HCT116 (cell line): ENCODE results near the gene VPS33A. TPM values are rescaled to one million over a fixed set of nuclear protein-coding genes. Genes with fewer than 3 reads are reported as not detected.

Experiments used
- ATAC-seq: fragments of 200-7000 bp; cut with Tn5 transposase; 2 replicates; pipeline ENCODE4 v1.9.1; 2020; ENCODE audit warnings: mild to moderate bottlenecking, moderate library complexity
- BruUV-seq: library from RNA; stranded (reverse); fragments of 400-500 nt; replicated peaks from 2 replicates; lab custom pipeline; 2021; lab: Mats Ljungman, UMichigan
- CTCF ChIA-PET: fragments of 300-600 bp; sonication (Branson Sonifier 250); formaldehyde crosslinking; loops from one replicate; lab custom pipeline; 2021; ENCODE audit warnings: antibody characterized with exemption; lab: Charles Lee
- POLR2A ChIA-PET: fragments of 300-600, 350-600 bp; sonication (Branson Sonifier 250); formaldehyde crosslinking; loops from one replicate; lab custom pipeline; 2021; ENCODE audit warnings: antibody characterized with exemption; lab: Charles Lee
- RAD21 ChIA-PET, 2 experiments: fragments of 300-600 bp; sonication (Branson Sonifier 250); formaldehyde crosslinking; loops; one replicate each; lab custom pipeline; 2023; ENCODE audit warnings: low total read pairs in 2 of 2; ENCODE audit not compliant: uncharacterized antibody in 2 of 2, unreplicated experiment in 2 of 2, low non-redundant PET in 1 of 2; lab: Charles Lee
- DNase-seq: peaks from one replicate; pipeline ENCODE4 v3.0.0-alpha.2; 2010; ENCODE audit warnings: low read depth, low spot score
- H2AFZ ChIP-seq: fragments of 200-600 bp; shearing (Covaris generic), sonication (generic); 2 replicates; pipeline ENCODE4 v1.6.1; 2017; ENCODE audit warnings: low read depth, mixed run types, mixed read lengths, antibody characterized with exemption, low read length; ENCODE audit not compliant: poor library complexity, severe bottlenecking
- H3K27ac ChIP-seq: 2 replicates; pipeline ENCODE4 v1.5.1; 2012; ENCODE audit warnings: low read depth, low read length
- H3K27me3 ChIP-seq: fragments of 200-600 bp; sonication (generic); 2 replicates; pipeline ENCODE4 v1.6.1; 2016; ENCODE audit warnings: mixed run types, low read length, mixed read lengths; ENCODE audit not compliant: insufficient read depth
- H3K36me3 ChIP-seq, 2 experiments: fragments of 200-500 bp in 1 of 2; fragments of 200-600 bp in 1 of 2; sonication (Bioruptor generic) in 1 of 2; sonication (generic) in 1 of 2; 2 replicates each; pipeline versions ENCODE4 v1.5.1 to v1.6.1; 2014 to 2016; ENCODE audit warnings: low read length in 2 of 2, inconsistent platforms in 1 of 2, mixed read lengths in 1 of 2, mixed run types in 1 of 2; ENCODE audit not compliant: insufficient read depth in 2 of 2, control insufficient read depth in 1 of 2
- H3K4me1 ChIP-seq, 2 experiments: fragments of 200-600 bp in 1 of 2; sonication (generic) in 1 of 2; 2 replicates each; pipeline versions ENCODE4 v1.5.1 to v1.6.1; 2012 to 2017; ENCODE audit warnings: low read length in 2 of 2, inconsistent platforms in 1 of 2, mild to moderate bottlenecking in 1 of 2, mixed read lengths in 1 of 2, mixed run types in 1 of 2, moderate library complexity in 1 of 2; ENCODE audit not compliant: insufficient read depth in 2 of 2, control insufficient read depth in 1 of 2
- H3K4me2 ChIP-seq: fragments of 200-600 bp; sonication (generic); 2 replicates; pipeline ENCODE4 v1.6.1; 2017; ENCODE audit warnings: mixed run types, low read length, mixed read lengths
- H3K4me3 ChIP-seq, 2 experiments: fragments of 200-600 bp in 1 of 2; sonication (generic) in 1 of 2; replicated peaks in 1 of 2; 2 replicates each; pipeline ENCODE4 v1.5.1; 2011 to 2016; ENCODE audit warnings: low read length in 2 of 2, control low read depth in 1 of 2, low read depth in 1 of 2, mild to moderate bottlenecking in 1 of 2, mixed read lengths in 1 of 2, mixed run types in 1 of 2
- H3K79me2 ChIP-seq: fragments of 200-600 bp; sonication (generic); 2 replicates; pipeline ENCODE4 v1.6.1; 2017; ENCODE audit warnings: mild to moderate bottlenecking, mixed run types, low read length, moderate library complexity, mixed read lengths; ENCODE audit not compliant: insufficient read depth
- H3K9ac ChIP-seq: fragments of 200-600 bp; sonication (generic); 2 replicates; pipeline ENCODE4 v1.6.1; 2016; ENCODE audit warnings: low read length, mixed read lengths
- H3K9me2 ChIP-seq: fragments of 200-600 bp; sonication (generic), shearing (Covaris generic); 2 replicates; pipeline ENCODE4 v1.6.1; 2017; ENCODE audit warnings: mixed run types, mild to moderate bottlenecking, moderate library complexity; ENCODE audit not compliant: insufficient read depth
- H3K9me3 ChIP-seq, 2 experiments: fragments of 200-500 bp in 1 of 2; fragments of 200-600 bp in 1 of 2; sonication (Bioruptor generic) in 1 of 2; sonication (generic) in 1 of 2; 2 replicates each; pipeline ENCODE4 v1.6.1; 2014 to 2017; ENCODE audit warnings: low read length in 2 of 2, mixed read lengths in 2 of 2, inconsistent platforms in 1 of 2, low read depth in 1 of 2, mild to moderate bottlenecking in 1 of 2, mixed run types in 1 of 2, moderate library complexity in 1 of 2; ENCODE audit not compliant: control insufficient read depth in 1 of 2, insufficient read depth in 1 of 2
- H4K20me1 ChIP-seq: fragments of 200-600 bp; sonication (generic), shearing (Covaris generic); 2 replicates; pipeline ENCODE4 v1.6.1; 2017; ENCODE audit warnings: mixed run types, mild to moderate bottlenecking, moderate library complexity; ENCODE audit not compliant: insufficient read depth
- CEBPB ChIP-seq: IDR thresholded peaks from 2 replicates; pipeline ENCODE4 v1.6.1; 2012; ENCODE audit warnings: low read depth
- EZH2 ChIP-seq: fragments of 200-600 bp; sonication (generic); IDR thresholded peaks from 2 replicates; pipeline ENCODE4 v1.6.1; 2017; ENCODE audit warnings: antibody characterized with exemption, mixed run types
- EZH2phosphoT487 ChIP-seq: fragments of 200-600 bp; IDR thresholded peaks from 2 replicates; pipeline ENCODE4 v1.6.1; 2018; ENCODE audit warnings: antibody characterized with exemption, borderline replicate concordance
- FOSL1 ChIP-seq: IDR thresholded peaks from 2 replicates; pipeline ENCODE4 v1.6.1; 2012; ENCODE audit warnings: low read depth
- JUND ChIP-seq: IDR thresholded peaks from 2 replicates; pipeline ENCODE4 v1.6.1; 2012
- MAX ChIP-seq: IDR thresholded peaks from 2 replicates; pipeline ENCODE4 v1.6.1; 2012
- POLR2AphosphoS5 ChIP-seq: IDR thresholded peaks from 2 replicates; pipeline ENCODE4 v1.6.1; 2011; ENCODE audit warnings: mild to moderate bottlenecking, low read depth, low read length, moderate library complexity
- RAD21 ChIP-seq: IDR thresholded peaks from 2 replicates; pipeline ENCODE4 v1.6.1; 2012; ENCODE audit warnings: low read depth, mild to moderate bottlenecking
- REST ChIP-seq: IDR thresholded peaks from 2 replicates; pipeline ENCODE4 v1.6.1; 2012; ENCODE audit warnings: low read depth
- SIN3A ChIP-seq: IDR thresholded peaks from 2 replicates; pipeline ENCODE4 v1.6.1; 2012; ENCODE audit warnings: low read depth
- SRF ChIP-seq: IDR thresholded peaks from 2 replicates; pipeline ENCODE4 v1.6.1; 2012; ENCODE audit warnings: low read depth
- YY1 ChIP-seq: IDR thresholded peaks from 2 replicates; pipeline ENCODE4 v1.6.1; 2011; ENCODE audit warnings: low read length, low read depth, moderate library complexity, mild to moderate bottlenecking; ENCODE audit not compliant: insufficient replicate concordance; ENCODE audit errors: extremely low read depth
- ZBTB33 ChIP-seq: IDR thresholded peaks from 2 replicates; pipeline ENCODE4 v1.6.1; 2011; ENCODE audit warnings: mild to moderate bottlenecking, low read length, moderate library complexity; ENCODE audit not compliant: insufficient replicate concordance; ENCODE audit errors: extremely low read depth
- ZFX ChIP-seq: fragments of 450-650 bp; IDR thresholded peaks from 2 replicates; pipeline ENCODE4 v1.6.1; 2017
- ZNF274 ChIP-seq: fragments of 200-500 bp; sonication (Bioruptor generic); IDR thresholded peaks from 2 replicates; pipeline ENCODE4 v1.6.1; 2014; ENCODE audit warnings: mild to moderate bottlenecking, low read depth, low read length, inconsistent platforms
- intact Hi-C: fragments of 100-400 bp; cut with micrococcal nuclease; formaldehyde crosslinking; loops from 2 replicates; pipeline ENCODE4 v1.10.0; 2022
- total RNA-seq: library from RNA; stranded (reverse); gene quantifications from one replicate; pipeline ENCODE4 v1.2.1, GENCODE V29; 2021; ENCODE audit not compliant: unreplicated experiment

The VPS33A gene
- total RNA-seq, 1 experiment from 2014 or later: 19.4 TPM

- Histone ChIP-seq H3K4me3 (no peak overlapping the region), H3K9me3 (no peaks in the 10 kb centered on the region), H3K4me1 (peaks cover 2 to 31% of the 10 kb centered on the region in 2 experiments; a peak in 3 of 4 replicates), H4K20me1 (no peaks in the 10 kb centered on the region), H3K27ac (no peak overlapping the region), H3K9ac (no peak overlapping the region), H3K9me2 (no peaks in the 10 kb centered on the region), H3K79me2 (peaks cover 11% of the 10 kb centered on the region), H3K36me3 (peaks cover 20 to 24% of the 10 kb centered on the region in 2 experiments), H2AFZ (no peak overlapping the region), H3K27me3 (no peaks in the 10 kb centered on the region)
- ChIA-PET RAD21 (no interaction called here), POLR2A (no interaction called here), CTCF (no interaction called here)
- BruUV-seq: no TSS peak
- DNase-seq (no peak), ATAC-seq (no peak)
- intact Hi-C loops: no loop called here
- TF ChIP-seq EZH2phosphoT487 (no peak), SIN3A (no peak), JUND (no peak), EZH2 (no peak), RAD21 (no peak)
- TF ChIP-seq, all 23 proteins: peak for 0
- no peak overlapping the region for H3K4me2 ChIP-seq
These were observed 59.3 kb downstream of the VPS33A start for GRCh38 chr12:122206976-122207375.

- no peaks in the 10 kb centered on the region for H3K27me3 ChIP-seq
- no TSS peak for BruUV-seq
- RAD21 ChIA-PET: no interaction called here
- no peaks in the 10 kb centered on the region for H3K9me2 ChIP-seq
- H4K20me1 ChIP-seq: no peaks in the 10 kb centered on the region
- no peak overlapping the region for H3K4me3 ChIP-seq
- H2AFZ ChIP-seq: no peak overlapping the region
- no peak overlapping the region for H3K4me2 ChIP-seq
- intact Hi-C loops: no loop called here
- H3K79me2 ChIP-seq: peaks cover 5% of the 10 kb centered on the region
- no peak overlapping the region for H3K9ac ChIP-seq
- no peaks in the 10 kb centered on the region for H3K9me3 ChIP-seq
- ATAC-seq (no peak), DNase-seq (no peak)
- no peak overlapping the region for H3K27ac ChIP-seq
- POLR2A ChIA-PET: no interaction called here
- CTCF ChIA-PET: no interaction called here
- H3K36me3 ChIP-seq: peaks cover 18 to 21% of the 10 kb centered on the region in 2 experiments; a peak in 3 of 4 replicates
- H3K4me1 ChIP-seq: peaks cover 2 to 31% of the 10 kb centered on the region in 2 experiments; a peak in 3 of 4 replicates
- no peak for TF ChIP-seq YY1
- no peak for TF ChIP-seq ZFX
- TF ChIP-seq EZH2: no peak
- TF ChIP-seq SIN3A: no peak
- no peak for TF ChIP-seq CEBPB
- no peak; the same call in 1 of the 2 replicates for TF ChIP-seq POLR2AphosphoS5
- no peak for TF ChIP-seq ZBTB33
- no peak for TF ChIP-seq REST
- no peak for TF ChIP-seq FOSL1
- no peak for TF ChIP-seq ZNF274
- no peak for TF ChIP-seq SRF
- no peak for TF ChIP-seq MAX
These were observed 60.0 kb downstream of the VPS33A start for GRCh38 chr12:122206111-122206881.
